T follicular helper cell (primary cell): ENCODE results near the gene TNFRSF8.

Experiments
- DNase-seq: peaks from one replicate; pipeline ENCODE4 v3.0.0-alpha.2; 2020; ENCODE audit warnings: low read depth

The TNFRSF8 gene

DNA sequence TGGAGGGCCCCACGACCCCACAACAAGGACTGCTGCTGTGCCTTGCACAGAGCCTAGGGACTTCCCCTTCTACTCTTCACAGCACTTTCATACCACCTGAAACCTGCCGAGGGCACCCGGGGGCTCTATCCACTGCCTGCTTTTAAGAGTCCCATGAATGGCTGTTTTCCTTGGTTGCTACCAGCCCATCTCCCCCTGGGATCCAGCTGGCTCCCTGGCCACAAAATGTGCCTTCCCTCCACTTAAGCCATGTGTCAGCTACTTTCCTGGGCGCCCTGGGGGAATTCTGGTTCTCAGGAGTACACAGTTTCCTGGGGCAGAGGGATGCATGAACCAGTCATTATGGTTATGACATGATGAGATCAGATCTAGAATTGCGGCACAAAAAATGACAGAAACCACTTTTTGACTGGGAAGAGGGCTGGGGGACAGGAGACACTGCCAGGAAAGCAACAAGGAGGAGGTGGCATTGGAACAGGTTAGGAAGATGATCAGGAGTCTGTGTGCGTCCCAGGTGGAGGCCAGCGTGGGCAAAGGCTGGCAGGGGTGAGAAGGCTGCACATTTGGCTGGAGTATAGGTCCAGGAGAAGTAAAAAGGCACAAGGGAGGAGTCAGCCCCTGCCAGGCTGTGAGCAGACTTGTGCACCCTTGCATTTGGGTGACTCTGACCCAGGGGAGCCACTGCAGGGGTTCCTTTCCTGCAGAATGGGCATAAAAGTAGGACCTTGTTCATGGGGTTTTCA, 3.2 kb upstream of the TNFRSF8 start:
- DNase-seq, result no peak

DNA sequence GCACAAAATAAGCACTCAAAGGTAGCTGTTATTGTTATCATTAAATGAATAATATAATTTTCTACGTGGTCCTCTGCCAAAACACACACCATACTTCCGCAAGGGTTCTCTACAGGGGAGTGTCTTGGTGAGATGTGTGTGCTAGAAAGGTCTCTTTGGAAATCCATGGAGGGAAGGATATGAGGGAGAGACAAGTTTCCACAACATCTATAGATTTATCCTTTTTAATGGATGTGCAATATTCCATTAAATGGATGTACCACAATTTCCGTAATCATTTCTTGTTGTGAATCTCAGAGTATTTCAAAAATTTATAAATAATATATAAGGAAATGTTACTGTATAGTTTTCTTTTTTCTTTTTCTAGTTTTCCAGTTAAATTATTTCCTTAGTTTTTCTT, 2.6 kb upstream of the TNFRSF8 start:
- no peak for DNase-seq

DNA sequence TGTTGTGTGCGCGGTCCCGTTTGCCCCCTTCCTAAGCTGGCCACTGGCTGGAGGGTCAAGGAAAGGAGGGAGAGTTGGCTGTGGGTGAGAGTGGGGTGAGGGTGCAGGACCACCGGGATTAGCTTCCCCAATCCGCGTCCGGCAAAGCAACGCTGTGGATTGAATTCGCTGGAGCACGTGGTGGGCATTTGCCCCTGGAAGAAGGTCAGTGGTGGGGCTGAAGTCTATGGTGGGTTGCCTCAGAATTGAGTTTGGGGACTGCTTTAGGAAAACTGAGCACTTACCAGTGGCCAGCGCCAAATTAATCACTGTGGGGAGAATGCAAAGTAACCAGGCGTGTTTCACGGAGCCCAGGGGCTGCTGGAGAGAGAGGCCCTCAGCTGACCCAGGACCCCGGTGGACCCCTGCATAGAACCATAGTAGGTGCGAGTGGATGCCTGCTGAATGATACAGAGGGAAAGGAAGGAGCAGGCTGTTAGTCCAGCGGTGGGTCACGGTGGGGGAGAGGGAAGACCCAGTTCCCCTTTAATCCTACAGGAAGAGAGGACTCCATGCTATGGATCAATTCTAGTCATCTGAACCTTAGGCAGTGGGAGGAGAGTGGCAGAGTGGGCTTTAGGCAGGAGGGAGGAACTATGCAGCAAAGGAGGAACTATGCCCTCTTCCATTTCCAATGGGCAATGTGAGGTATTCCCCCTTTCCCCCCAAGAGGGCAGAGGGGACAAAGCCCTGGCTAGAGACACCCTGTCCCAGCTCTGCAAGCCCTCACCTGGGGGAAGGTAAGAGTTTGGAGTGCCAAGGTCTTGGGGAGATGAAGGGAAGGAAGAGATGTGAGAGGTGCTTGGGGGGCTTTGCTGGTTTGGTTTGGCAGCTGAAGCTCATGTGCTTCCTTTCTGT, 1.2 kb downstream of the TNFRSF8 start:
- no peak for DNase-seq

DNA sequence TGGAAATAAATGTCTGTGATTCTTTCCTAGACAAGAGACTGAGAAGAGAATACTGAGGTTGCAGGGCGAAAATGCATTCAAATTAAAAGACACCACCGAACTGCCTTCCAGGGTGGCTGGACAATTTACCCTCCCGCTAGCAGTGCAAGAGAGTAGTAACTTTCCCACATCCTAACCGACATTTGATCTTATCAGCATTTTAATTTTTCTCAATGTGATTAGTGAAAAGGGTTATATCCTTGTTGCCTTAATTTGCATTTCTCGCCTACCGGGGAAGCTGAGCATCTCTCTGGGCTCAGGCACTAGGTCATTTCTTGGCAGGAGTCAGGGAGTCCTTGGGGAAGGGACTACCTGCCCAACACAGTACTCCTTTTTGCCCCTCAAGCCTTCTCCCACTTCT, 2.8 kb downstream of the TNFRSF8 start:
- DNase-seq, result no peak

DNA sequence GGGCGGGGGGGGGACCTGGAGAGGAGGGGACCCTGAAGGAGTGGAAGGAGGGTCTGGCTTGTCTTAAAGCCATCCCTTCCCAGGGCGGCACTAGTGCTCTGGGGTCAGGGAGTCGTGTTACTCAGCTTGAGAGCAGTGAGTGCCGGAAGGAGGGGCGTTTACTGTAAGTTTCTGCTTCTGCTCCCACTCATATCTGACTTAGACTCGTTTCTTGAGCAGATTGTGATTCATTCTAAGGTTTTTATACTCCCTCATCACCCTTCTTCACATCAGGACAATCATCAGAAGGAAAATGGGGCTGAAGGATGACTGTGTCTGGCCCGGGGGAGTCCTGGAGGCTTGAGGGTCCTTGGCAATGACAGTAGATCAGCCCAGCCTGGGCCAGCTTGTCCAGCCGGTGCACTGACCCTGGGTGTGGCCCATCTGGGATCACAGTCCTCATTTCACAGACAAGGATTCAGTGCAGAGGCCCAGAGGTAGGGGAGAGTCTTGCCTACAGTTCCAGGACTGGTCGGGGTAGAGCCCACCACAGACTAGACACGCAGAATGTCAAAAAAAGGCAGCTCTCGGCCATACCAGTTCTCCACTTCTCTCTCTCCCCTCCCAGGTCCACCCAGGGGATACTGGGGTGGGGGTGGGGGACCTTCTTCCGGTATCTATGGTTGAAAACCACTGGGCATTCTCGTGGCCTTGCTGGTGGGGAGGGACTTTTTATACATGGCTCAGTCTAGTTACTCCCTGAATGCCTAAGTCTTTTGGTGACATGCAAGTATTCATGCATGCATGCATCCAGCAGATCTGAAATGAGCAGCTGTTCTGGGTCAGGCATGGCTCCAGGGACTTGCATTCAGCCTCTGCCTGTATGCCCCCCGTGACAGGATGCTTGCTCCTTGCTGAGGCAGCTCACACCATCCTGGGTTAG, 5.1 kb downstream of the TNFRSF8 start:
- no peak for DNase-seq

DNA sequence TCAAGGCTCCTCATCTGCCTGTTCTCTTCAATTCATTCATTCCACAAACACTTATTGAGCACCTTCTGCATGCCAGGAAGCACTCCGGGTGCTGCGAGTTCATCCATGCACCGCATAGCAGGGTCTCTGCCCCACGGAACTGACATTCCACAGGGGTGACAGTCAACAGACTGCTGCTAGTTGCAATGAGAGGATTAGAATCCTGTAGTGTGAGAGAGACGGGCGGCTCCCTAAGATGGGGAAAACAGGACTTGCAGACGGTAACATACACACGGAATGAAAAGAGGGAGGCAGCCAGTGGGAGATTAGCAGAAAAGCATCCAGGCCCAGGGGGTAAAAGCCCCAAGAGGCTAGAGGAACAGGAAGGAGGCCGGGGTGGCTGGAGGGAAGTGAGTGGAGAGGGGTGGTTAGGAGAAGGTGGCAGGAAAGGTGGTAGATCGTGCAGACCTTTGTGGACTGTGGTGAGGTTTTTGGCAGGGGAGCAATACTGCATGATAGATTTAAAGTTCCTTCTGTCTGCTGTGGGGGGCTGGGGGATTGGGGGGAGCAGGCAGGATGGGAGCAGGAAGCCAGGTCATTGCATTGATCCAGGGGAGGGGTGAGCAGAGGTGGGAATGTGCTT, 6.6 kb downstream of the TNFRSF8 start:
- no peak for DNase-seq

DNA sequence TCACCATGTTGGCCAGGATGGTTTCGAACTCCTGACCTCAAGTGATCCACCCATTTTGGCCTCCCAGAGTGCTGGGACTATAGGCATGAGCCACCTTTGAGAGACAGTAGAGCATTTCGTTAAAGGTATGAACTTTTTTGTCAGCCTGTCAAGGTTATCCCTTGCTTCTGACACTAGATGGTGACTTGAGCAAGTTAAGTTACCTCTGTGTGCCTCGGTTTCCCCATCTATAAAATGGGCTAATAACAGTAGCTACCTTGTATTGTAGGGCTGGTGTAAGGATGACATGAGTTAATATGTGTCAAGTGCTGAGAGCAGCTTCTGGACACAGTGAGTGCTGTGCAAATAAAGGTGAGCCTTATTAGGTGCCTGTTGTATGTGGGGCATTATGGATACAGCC, 8.8 kb downstream of the TNFRSF8 start:
- no peak for DNase-seq

DNA sequence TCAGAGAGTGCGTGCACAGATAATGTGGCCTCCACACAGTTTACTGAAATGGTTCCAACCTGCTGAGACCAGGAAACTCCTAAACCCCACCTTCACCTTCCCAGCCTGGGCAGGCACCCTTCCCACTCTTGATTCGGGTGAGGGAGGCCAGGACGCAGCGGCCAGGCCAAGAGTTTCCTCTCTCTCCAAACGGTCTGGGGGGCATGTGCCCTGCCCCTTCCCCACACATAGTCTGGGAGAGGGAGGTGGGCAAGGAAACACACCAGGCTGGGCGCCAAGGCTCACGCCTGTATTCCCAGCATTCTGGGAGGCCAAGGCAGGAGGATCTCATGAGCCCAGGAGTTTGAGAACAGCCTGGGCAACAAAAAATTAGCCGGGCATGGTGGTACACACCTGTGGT, 9.6 kb downstream of the TNFRSF8 start:
- DNase-seq, result no peak

DNA sequence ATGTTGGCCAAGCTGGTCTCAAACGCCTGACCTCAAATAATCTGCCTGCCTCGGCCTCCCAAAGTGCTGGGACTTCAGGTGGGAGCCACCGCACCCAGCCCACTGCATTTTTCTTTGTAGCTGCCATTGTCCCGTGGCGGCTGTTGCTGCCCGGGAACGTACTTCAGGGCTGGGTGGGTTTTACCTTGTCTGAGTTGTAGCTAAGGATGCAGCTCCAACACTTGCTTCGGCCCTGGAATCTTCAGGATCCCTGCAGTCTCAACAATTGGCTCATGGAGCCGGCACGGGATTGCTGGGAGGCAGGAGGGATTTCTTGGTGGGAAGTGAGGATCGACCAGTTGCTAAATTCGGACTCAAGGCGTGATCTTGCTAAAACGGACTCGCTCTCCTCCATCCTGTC, 10.7 kb downstream of the TNFRSF8 start:
- DNase-seq, result no peak

DNA sequence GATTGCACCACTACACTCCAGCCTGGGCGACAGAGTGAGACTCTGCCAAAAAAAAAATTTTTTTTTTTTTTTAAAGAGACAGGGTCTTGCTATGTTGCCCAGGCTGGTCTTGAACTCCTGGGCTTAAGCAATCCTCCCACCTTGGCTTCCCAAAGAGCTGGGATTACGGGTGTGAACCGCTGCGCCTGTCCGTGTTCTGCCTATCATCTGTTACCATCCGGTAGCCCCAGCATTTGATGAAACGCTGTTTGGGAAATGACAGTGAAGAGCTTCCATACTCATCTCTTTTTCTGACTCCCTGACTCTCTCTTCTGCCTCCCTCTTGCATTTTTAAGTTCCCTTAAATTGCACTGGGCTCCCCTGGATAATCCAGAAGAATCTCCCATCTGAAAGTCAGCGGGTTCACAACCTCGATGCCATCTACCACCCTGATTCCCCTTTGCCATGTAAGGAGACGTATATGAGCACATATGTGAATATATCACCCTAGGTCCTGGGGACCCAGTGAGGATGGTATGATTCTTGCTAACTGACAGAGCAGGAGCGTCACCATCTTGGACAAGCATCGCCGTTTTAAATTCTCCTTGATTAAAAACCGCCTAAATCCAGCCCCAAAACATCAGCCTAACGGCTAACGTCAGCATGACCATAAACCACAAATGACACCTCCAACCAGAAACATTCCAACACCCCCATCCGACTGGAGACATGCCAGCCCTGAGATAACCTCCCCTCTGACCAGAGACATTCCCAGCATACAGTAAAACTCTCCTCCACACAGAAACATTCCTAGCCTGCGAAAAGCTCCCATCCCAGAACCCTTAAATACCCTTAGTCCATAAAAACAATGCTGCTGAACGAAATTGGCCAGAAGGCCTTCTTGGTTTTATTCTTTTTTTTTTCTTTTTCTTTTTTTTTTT, 12.4 kb downstream of the TNFRSF8 start:
- DNase-seq, result no peak

DNA sequence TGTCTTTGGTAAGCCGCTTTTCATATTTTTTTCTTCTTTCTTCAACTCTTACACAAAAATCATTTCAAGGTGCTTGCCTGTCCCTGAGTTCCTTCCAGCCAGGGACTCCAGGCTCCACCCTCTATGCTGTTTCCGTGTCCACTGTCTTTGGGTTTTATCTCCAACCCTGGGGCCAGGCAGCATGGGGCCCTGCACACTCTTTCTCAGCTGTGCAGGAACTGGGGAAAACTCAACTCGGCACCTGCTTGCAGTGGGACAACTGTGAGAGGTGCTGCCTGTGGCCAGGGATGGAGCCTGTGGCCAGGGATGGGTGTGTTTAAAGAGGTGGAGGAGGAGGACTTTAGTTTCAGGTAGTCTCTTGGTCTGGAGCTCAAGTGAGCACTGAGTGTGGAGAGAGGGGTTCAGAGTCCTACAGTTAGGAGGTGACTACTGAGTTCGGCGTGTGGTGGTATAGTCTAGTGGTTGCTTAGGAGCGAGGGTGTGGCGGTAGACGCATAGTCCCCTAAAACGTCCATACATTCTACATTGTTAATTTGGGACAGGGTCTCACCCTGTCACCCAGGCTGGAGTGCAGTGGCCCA, 13.4 kb downstream of the TNFRSF8 start:
- no peak for DNase-seq

DNA sequence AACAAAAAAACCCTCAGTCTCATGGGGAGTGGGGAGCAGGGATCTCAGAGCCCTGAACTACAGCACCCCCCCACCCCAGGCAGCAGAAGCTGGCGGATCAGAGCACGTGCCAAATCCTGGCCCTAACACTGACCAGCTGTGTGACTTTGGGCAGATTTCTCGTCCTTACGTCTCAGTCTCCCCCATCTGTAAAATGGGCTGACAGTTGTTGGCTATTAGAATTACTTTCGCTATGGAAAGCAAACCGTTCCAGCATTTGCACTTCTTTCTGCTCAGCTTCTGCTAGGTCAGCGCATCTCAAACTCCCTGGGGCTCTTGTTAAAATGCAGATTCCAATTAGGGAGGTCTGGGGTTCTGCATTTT, 15.5 kb downstream of the TNFRSF8 start:
- DNase-seq, result no peak

DNA sequence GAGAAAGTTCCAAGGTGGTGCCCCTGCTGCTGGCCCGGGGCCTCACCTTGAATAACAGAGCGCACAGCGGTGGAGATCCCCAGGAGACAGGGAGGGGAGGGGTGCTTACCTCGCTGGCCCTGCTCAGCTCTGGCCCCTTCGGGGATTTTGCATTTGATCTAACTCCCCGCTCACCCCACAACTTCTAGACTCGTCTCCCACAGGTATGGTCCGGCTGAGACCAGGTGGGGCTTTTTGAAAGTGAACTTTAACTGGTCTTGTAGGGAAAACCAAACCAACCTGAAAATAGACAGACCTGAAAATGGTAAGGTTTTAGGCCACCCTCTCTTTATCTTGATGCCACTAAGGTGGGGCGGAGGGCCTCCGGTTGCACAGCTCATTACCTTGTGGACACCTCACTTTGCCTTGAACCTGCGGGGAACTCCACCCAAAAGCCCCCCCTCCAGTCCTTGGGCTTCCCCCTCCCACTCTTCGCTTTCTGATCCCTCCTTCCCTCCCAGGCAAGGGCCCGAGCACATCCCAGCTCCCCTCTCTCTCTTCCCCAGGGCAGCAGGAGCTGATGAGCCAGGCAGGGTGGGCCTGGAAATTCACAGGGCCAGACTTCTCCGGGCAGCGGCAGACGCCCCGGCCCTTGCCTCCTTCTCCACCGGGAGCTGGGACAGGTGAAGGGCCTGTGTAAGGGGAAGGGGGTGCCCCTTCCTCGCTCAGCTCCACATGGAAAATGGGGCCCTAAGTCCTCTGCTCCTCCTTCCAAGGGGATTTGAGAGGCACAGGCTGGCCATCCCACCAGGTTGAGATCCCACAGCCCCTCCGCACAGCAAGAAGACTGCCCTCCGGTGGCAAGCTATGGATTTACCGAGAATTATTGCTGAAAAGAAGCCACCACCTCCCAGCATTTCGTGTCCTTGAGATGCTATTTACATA, 16.1 kb downstream of the TNFRSF8 start:
- peak; percentile 6 for DNase-seq

DNA sequence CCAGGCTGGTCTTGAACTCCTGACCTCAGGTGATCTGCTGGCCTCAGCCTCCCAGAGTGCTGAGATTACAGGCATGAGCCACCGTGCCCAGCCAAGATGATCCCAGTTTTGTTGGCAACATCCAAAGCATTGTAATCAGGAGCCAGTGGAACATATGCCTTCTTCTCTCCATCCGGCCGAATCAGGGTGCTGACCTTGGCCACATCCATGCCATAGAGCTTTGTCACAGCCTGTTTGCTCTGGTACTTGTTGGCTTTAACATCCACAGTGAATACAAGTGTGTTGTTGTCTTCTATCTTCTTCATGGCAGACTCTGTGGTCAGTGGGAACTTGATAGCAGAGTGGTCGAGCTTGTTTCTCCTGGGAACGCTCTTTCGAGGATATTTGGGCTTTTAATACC, 17.1 kb downstream of the TNFRSF8 start:
- no peak for DNase-seq

DNA sequence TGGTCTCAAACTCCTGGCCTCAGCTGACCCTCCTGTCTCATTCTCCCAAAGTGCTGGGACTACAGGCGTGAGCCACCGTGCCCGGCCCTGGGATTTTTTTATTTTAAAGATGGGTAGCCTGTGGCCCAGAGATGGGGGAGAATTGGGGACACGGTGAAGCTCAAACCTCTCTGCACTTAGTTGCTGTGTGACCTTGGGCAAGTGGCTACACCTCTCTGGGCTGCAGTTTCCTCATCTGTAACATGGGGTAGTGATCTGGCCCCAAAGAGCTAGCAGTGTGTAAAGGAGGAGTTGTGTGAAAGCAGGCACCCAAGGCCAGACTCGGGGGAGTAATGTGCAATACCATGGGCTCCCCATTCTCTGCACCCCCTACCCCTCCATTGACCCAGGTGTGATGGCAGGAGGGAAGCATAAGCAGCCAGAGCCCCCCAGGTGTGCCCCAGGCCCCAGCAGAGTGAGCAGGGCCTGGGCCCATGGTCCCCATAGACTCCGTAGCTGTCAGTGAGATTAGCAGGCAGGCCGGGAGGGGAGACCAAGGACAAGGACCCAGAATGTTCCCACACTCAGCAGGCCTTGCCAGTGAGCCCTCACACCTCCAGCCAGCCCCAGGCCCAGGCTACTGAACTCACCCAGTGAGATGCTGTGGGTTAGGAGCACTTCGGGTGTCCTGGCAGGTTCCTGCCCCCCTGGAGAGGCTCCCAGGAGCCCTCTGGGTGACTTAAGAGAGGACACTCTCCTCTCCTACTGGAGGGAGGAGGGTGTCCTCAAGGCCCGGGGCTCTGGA, 17.9 kb downstream of the TNFRSF8 start:
- no peak for DNase-seq

DNA sequence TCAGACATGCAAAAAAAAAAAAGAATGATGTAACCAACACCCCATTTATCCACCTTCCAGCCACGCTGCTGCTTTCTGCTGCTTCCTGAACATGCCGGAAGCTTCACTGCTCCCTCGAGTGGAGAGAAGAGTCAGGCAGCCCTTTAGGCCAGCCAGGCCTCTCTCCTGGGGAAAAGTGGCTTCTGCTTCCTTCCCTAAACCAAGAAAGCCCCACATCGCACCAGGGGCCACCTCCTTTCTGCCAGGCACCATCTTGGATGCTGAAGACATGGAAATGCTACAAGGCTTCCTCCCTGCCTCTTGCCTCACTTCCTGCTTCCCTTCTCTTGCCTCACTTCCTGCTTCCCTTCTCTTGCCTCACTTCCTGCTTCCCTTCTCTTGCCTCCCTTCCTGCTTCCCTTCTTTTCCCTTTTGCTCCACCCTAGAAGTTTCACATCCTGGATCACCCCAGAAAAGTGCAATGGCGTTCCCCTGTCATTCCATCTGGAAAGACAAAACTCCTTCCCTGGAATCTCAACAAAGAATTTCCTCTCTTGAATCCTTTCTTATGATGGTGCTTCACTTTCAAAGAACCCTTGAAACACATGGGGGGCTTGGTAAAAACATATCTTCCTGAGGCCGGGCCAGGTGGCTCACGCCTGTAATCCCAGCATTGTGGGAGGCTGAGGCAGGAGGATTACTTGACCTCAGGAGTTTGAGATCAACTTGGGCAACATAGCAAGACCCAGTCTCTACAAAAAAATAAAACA, 18.7 kb downstream of the TNFRSF8 start:
- no peak for DNase-seq

DNA sequence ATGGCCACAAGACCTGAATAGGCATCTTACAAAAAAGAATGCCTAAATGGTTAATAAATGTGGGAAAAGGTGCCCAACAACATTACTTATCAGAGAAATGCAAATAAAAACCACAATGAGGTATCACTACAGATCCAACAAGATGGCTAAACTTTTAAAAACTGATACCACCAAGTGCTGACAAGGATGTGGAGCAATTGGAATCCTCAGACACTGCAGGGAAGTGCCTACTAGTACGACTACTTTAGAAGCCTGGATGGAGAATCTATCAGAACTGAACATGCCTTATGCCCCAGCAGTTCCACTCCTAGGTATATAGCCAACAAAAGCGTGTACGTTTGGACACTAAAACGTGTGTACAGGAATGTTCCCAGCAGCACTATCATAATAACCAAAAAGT, 19.9 kb downstream of the TNFRSF8 start:
- DNase-seq, result no peak

DNA sequence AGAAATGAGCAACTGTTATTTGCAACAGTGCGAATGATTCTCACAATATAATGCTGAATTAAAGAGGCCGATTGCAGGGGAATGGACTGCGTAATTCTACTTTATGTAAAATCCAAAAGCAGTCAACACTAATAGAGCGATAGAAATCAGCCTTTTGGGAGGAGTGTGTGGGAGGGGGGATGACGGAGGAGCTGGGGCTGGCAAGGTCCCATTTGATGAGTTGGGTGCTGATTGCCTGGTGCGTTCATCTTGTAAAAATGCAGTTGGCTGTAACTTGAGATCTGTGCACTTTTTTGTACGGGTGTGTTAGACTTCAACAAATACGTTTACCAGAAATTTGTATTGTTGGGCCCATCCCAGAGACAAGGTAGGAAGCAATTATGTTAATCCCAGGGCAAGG, 20.7 kb downstream of the TNFRSF8 start:
- DNase-seq, result no peak
